DLD1 (cell line): Measurements from ENCODE around the gene AGBL4.

Experiments
- in situ Hi-C: cut with HindIII; loops from 2 replicates; pipeline ENCODE4 v1.10.0; 2017; ENCODE audit warnings: low sequenced_read_pairs

The AGBL4 gene

DNA sequence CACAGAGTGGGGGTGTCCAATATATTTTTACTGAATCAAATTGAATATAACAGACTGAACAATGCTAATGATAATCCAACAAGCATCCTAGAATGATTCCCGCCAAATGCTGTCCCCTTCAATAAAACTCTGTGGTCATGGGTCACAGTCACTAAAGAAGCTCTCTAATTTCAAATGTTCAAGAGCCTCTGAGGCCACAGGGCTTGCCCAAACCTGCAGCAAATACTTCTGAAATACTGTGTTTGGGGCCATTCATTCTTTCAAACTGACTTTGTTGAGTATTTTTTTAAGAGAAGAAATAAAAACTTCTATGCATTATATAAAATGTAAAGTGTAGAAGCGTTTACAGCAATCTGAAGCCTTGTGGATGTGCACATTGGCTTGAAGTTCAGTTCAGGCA, 1239.5 kb downstream of the AGBL4 start:
- in situ Hi-C loops, result no loop called here

DNA sequence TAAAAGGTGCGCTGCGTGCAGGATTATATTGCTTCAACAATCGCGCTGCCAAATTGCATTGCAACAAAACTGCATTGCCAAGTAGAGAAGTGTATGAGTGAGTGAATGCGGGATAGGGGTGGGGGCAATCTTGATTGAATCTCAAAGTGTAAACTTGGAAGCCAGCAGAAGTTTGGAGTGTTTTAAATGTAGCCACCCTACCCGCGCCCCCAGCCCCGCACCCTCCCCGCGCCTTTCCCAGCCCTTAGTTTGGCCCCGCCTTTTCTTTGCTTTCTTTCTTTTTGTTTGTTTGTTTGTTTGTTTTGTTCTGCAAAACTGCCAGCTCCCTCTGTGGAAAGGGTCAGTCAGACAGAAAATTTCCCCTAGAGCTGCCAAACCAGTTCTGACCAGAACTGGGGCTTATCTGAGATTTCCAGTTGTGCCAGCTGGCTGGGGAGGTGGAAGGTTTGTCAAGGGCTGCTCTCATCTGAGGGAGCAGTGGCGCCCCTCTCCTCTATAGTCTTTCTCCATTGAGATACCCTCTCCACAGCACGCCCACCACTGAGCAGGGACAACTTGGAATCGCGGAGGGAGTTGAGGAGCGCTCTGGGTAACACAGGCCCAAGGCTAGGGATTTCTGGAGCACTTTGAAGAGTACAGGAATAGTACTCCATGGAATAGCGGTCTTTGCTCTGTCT, 1246.4 kb downstream of the AGBL4 start:
- in situ Hi-C loops, result no loop called here

DNA sequence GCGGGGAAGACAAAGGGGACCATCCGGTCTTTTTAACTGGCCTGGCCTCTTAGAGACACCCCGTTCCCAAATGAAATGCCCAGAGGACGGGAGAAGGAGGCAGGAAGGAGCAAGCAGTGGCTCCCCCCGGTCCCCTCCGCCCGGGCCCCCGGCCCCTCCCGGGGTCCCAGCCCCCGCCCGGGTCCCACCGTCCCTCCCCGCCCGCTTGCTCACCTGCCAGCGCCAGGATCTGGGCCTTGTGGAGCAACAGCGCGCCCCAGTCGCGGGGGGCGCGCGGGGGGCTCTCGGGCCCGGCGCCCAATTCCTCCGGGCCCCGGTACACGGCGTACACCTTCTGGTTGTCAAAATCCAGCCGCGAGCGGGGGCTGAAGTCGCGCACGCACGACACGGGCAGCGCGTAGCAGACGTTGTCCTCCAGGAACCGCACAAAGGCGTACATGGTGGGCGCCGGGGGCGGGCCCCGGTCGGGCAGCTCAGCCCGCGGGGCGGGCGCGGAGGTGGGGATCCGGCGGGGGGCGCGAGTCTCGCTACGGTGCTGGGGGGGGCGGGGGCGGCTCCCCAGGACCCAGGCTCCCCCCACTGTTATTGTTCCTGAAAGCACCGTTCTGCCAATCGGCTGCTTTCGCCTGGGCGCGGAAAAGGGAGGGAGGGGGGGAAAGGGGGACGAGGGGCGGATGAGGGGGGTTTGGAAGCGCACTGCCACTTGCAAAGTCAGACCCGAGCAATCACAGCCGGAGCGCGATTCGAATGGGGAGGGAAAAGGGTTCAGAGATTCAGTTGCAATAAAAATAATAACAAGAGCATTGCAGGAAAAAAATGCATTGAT, 1247.1 kb downstream of the AGBL4 start, which contains the start of gene BEND5:
BEND5 (minus strand) TSS at position 499 of the 826 bp plus-strand sequence; CDS start at position 439, 60 bp downstream.
- in situ Hi-C loops, result no loop called here

- in situ Hi-C loops, result no loop called here
Observed at GRCh38 chr1:48775831-48776392, 1247.8 kb downstream of the AGBL4 start.

DNA sequence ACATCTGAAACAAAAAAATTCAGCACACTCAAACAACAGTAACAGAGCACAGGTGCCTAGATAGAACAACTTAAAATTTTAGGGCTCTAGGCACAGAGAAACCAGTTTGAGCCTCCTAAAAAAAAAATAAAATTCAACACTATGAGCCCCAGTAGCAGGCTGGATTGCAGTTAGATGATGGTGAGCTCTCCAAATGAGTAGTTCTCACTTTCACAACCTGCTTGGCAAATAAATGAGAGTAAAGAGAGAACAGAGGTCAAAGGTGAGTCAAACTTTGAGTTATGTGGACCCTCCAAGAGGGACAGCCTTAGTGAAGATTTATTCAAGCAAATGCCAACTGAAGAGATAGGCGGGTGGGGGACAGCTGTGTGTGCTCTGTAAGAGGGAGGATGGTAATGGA, 1250.6 kb downstream of the AGBL4 start:
- in situ Hi-C loops, result no loop called here

DNA sequence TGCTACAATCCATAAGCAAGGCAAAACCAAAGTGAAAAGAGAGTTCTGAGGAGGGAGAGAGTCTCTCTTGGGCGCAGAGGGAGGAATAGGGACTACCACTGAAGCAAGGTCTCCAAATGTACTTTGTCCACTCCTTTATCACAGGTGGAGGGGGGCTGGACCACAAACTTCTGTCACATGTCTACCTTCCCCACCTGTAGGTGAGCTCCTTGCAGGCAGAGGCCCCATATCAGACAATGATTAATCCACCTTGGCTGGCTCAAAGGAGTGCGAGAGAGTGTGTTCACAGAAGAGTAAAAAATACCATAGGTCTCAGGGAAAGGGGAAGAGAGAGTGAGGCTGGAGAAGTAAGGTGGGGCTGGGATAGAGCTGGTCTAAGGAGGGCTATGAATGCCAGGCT, 1251.5 kb downstream of the AGBL4 start:
- in situ Hi-C loops, result no loop called here

DNA sequence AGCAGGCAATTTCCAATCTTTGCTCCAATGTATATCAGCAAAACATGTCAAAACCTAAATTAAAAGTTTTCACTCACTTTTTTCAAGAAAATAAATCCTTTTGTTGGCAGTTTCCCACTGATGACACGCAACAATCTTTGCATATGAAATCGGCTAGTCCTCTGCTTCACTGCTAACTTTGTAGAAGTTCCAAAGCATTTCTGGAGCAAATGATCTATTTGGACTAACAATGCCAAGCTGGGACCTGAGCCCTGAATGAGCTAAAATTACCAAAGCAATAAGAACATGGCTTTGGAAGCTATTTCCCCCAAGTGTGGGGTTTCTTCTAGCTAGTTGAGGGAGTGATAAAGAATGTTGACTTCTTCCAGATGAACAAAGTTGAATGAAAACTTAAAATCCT, 1252.2 kb downstream of the AGBL4 start:
- in situ Hi-C loops, result no loop called here

GRCh38 chr1:48767975-48768510, 1255.7 kb downstream of the AGBL4 start:
- in situ Hi-C loops, result no loop called here

DNA sequence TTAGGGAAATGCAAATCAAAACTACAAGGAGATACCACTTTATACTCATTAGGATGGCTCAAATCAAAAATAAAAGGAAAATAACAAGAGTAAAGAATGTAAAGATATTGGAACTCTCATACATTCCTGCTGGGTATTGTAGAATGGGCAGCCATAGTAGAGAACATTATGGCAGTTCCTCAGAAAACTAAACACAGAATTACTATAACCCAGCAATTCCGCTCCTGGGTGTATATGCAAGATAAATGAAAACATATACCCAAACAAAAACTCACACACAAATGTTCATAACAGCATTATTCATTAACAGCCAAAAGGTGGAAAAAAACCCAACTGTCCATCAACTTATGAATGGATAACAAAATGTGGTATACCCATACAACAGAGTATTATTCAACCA, 1258.4 kb downstream of the AGBL4 start:
- in situ Hi-C loops, result no loop called here

- in situ Hi-C loops, result no loop called here
Observed at GRCh38 chr1:48761986-48762385, 1261.8 kb downstream of the AGBL4 start.

DNA sequence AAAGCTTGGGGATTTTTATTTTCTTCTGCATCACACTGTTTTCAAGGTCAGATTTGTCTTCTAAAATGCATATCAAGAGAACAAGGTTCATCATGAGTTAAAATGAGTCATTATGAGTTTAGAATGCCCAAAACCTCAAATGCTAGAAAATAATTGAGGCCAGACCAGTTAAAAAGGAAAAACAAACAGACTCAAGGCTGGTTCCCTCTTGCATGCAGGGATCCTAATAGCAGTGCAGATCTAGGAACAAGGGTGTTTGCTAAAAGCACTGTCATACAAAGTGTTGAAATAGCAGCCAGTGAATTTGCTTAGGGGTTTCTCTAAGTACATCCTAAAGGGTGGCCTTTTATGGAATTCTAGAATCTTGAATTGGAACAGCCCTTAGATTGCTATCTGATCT, 1262.3 kb downstream of the AGBL4 start:
- in situ Hi-C loops, result no loop called here

DNA sequence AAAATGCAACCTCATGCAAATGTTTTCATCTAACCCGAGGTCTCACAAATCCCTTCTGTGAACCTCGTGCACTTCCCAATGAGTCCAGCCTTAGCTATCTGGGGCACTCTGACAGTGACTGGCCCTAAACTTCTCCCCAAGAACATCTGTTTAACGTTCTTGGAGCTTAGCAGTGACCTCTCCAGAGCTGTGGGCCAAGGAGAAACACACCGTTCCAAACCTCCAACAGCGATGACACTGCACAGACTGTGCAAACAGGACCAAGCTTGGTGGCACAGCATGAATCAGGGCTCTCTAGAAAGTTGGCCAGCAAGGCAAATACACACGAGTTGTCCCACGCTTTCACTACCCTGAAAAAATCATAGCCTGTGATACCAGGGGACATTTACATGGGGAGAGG, 1262.9 kb downstream of the AGBL4 start:
- in situ Hi-C loops, result no loop called here

DNA sequence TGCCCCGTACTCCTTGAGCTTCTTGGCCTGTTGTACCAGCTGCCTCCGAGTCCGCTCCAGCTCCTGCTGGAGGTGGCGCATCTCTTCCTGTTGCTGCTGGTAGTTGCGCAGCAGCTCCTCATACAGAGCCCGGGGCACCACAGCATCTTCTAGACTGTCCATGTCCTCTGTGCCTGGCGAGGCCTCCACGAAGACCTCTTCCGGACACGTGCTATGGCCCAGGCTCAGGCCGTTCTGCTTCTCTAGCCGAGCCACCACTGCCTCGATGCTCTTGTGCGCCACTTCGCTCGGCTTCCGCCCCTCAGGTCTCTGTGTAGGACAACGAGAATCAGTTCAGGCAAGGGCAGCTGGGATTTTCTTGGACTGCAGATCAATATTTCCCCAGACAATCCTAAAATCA, 1264.8 kb downstream of the AGBL4 start:
- in situ Hi-C loops, result no loop called here

DNA sequence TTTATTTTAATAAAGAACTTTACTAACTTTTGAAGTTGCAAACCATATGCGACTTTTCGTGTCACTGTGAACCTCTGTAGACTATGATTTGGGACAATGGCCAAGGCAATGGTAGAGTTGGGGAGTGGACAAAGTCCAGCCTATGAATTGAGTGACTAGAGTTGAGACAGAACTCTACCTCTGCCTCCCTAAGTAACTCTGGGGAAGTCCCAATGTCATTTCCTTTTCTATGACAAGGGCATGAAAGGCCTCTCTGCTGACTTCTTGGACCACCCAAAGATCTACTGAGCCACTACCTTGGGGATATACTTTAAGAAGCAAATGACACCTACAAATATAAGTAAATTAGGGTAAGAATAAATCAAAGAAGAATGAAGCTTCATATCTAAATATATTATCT, 1266.4 kb downstream of the AGBL4 start:
- in situ Hi-C loops, result no loop called here

DNA sequence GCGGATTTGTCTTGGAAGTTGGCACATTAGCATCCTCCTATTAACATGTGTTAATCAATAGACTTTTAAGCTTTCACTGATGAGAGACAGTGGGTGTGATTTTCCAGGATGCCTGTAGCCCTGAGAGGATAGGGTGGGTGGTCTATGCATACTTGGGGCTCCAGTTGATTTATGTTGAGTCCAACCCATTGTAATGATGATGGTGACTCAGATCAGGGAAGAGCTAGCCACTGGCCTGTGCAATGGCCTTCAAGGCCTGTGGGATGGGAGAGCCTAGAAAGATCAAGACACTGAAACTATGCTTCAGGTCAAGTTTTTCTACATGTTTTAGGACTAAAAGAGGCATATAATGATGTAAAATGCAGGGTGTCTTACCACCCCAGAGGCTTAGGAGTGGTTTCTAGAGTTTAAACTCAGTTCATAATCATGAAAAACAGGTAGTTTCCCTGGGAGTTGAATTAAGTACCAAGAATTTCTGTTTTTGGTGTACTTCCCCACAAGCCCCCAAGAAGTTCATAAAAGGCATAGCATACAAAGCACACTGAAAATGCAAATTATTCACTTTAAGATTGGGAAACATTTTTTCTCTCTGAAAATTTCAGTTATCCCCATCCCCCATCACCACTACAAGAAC, 1267.0 kb downstream of the AGBL4 start:
- in situ Hi-C loops, result no loop called here

- in situ Hi-C loops, result no loop called here
Observed at GRCh38 chr1:48753293-48753692, 1270.5 kb downstream of the AGBL4 start.

DNA sequence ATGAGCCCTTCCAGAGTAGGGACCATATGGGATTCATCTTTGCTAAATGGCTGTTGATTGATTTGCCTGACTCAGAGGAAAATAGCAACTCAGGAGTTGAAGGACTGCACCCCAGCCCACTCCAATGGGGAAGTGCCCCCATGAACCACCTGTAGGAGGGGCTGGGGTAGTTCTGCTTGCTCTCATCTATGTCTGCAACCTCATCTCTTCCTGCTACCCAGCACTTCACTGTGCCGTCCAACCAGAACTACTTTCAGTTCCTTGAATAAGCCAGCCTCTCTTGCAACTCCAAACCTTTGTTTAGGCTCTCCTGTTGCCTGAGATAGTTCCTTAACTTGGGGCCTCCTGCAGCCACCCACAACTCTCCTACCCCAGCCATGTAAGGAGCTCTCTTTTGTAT, 1273.6 kb downstream of the AGBL4 start:
- in situ Hi-C loops, result no loop called here

DNA sequence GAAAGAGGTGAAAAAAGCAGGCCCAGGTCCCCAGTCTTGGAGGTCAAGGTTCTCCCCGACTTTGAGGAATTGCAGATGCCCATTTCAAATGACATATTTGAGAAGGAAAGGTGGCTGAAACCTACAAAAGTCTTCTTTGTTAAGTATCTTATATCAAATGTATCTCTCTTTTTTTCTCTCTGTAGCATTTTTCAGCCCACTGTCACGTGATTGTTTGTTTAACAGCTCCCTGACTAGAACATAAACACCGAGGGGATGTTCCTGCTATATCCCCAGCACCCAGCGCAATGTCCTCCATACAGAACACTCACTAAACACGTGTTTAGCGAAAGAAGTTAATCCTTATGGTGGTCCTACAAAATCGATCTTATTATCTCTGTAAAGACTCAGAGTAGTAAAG, 1274.7 kb downstream of the AGBL4 start:
- in situ Hi-C loops, result no loop called here

DNA sequence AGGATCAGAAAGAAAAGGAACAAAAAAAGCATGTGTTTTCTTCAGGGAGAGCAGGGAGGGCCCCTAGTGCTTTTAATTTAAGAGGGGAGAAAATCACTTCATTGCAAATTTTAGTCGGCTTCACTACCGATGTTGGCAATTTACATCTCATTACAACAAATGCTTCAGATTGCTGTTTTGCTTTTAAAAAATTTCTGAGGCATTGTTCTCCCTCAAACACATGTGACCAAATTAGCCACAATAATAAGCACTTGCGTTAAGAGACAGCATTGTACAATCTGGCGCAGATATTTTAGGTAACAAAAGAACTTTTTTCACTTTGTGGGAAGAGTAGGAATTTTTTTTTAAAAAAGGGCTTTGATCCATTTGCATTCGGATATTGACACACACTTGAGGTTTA, 1276.8 kb downstream of the AGBL4 start:
- in situ Hi-C loops, result no loop called here

GRCh38 chr1:48744032-48744431, 1279.7 kb downstream of the AGBL4 start:
- in situ Hi-C loops, result no loop called here

GRCh38 chr1:48743480-48743879, 1280.3 kb downstream of the AGBL4 start:
- in situ Hi-C loops, result no loop called here
